Medulla oblongata (tissue), 1 donor: Measurements from ENCODE around the gene CRELD2.

Experiments used
- DNase-seq: peaks from one replicate; pipeline ENCODE4 v3.0.0-alpha.2; 2015; ENCODE audit errors: extremely low spot score

Gene CRELD2

GRCh38 chr22:49967706-49968208 is 49.3 kb downstream of the CRELD2 start:
- peak; percentile 56 for DNase-seq

- DNase-seq: no peak
Observed at GRCh38 chr22:49968313-49968830, 49.9 kb downstream of the CRELD2 start.

- DNase-seq: no peak
Observed at GRCh38 chr22:49968831-49969661, 50.6 kb downstream of the CRELD2 start.

GRCh38 chr22:49969751-49970527 is 51.5 kb downstream of the CRELD2 start:
- no peak for DNase-seq

- DNase-seq: peak; percentile 94
Observed at GRCh38 chr22:49970528-49971231, 52.2 kb downstream of the CRELD2 start.

- peak; percentile 40 for DNase-seq
Observed at GRCh38 chr22:49971232-49972162, 53.1 kb downstream of the CRELD2 start.

GRCh38 chr22:49972163-49973017 is 54.0 kb downstream of the CRELD2 start:
- DNase-seq: no peak

- no peak for DNase-seq
Observed at GRCh38 chr22:49973018-49973961, 54.9 kb downstream of the CRELD2 start.

- DNase-seq: no peak
Observed at GRCh38 chr22:49975543-49976389, 57.3 kb downstream of the CRELD2 start.

- DNase-seq: no peak
Observed at GRCh38 chr22:49976439-49977175, 58.2 kb downstream of the CRELD2 start.
